HG03135 (cell line): ENCODE data around the gene MOB2.
"Not testable (repeated sequence)": the region's sequence is repeated elsewhere in the genome, so short reads cannot be mapped to it uniquely, and the experiment has no call there.

Source experiments
- ATAC-seq: cut with Tn5 transposase; IDR thresholded peaks from one replicate; pipeline ENCODE4 v1.9.1; 2021; ENCODE audit warnings: mild to moderate bottlenecking, moderate library complexity; ENCODE audit not compliant: unreplicated experiment

MOB2 gene

DNA sequence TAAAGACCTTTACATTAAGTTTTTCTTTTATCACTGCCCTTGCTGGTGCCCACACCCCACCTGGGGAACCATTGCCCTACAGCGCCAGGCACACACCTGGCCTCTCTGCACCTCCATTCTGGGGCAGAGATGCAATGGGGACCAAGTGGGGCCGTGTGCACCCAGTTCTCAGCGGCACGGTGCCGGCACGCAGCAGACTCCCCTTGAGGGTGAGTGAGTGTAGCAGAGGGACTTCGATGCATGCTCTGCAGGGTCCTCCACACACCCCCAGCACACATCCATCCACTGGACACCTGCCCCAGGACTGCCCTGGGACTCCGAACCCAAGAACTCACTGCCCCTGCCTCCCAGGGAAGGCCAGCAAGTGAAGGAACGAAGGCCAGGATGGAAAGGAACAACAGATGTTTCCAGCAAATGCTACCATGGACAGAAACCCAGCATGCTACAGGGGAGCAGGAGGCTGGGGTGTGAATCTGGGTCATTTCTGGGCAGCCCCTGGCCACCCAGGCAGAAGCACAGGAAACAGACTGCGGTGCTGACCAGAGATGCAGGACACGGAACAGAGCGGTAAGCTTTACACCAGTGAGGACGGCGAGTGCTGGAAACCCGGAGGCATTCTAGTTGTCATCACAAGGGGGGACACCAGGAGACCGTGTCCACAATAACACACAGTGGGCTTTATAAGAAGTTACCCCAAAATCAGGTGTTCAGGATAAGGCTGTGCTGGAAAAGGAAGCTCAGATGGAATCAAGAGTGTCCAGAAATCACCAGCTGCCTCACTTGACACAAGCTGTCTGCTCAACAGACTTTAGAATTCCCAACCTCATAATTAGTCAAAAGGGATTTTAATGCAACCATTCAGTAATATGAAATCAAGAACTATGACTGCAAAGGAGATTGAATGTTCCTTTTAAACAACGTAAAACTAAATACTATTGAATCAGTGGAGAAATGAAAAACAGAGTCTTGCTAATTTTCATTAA, 32.7 kb upstream of the MOB2 start:
- no peak for ATAC-seq

DNA sequence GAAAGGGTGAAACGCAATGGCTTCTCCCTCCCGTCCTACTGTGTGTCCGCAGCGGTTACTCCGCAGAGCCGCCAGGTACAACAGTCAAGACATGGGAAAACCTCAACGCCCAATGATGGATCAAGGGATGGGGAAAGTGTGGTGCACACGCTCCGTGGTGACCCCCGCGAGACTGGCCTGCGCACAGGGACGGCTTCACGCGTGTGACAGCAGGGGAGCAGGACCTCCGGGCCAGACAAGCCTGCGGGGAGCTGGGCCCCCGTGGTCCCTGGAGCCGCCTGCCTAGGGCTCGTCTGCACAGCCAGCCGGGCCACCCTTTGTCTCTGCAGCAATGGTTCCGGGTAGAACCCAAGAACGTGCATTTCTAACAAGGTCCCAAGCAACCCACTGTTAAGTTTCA, 31.7 kb upstream of the MOB2 start:
- no peak for ATAC-seq

DNA sequence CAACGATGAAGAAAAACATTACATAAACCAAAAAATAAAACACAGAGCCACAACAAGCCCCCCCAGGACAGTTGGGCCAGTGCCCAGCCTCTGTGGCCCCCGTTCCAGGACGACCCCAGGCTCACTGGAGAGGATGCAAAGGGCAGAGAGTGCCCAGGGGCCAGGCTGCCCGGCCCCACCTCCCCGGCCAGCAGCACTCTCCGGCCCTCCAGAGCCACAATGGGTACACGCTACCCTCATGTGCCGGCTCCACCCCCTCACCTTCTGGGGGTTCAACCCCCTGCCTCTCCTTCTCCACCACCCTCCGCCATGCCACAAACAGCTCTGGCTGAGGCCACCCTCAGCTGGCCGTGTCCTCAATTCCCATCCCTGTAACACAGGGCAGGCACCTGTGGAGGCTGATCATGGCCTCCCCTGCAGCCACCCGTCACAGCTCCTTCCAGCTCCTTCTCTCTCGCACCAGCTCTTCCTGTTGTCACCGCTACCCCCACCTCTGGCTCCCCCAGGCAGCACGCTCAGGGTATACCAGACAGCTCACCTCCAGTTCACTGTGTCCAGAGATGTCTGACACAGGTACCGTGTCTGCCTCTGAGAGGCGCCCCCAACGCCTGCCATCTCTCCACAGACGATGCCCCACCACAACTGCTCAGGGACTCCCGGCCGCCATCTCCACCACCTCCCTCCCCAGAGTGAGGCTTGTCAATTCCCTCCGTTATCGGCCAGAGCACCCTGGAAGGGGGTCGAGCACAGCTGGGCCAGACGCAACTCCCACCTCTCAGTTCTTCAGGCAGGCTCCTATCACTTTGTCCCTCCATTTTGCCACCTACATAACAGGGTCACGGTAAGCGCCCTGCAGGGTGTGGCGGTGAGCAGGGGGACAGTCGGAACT, 30.8 kb upstream of the MOB2 start:
- ATAC-seq: no peak

GRCh38 chr11:1516273-1517067, 29.9 kb upstream of the MOB2 start:
- no peak for ATAC-seq

- no peak for ATAC-seq
Observed at GRCh38 chr11:1515082-1516060, 28.8 kb upstream of the MOB2 start.

DNA sequence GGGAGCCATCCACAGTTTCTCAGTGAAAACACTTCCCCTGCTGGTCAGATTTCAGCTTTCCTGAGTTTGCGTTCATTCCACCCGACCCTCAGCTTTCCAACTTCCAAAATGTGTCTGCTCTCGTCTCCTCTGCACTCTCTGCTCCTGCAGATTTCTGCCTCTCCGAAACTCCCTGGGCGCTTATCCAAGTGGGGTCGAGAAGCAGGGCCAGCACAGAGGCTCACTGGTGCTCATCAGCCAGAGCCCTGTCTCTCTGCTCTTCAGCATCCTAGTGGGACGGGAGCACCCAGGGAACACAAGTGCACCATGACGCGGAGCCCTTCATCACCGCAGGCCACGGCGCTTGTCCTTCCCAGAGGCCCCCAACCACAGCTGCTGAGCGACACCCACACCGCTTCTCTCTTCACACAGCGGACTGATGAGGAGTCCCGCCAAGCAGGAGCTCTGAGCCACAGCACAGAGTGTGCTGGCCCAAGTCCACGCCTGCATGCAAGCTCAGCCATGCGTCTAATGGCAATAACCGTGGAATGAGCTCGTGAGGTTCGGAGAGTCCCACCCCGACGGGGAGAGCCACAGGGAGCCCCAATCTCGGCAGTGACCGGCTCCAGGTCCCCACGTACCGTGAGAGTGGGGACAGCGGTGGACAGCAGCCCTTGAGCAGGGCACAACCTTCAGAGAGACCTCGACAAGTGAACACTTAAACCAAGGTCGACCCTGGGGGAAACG, 27.9 kb upstream of the MOB2 start:
- ATAC-seq: no peak

DNA sequence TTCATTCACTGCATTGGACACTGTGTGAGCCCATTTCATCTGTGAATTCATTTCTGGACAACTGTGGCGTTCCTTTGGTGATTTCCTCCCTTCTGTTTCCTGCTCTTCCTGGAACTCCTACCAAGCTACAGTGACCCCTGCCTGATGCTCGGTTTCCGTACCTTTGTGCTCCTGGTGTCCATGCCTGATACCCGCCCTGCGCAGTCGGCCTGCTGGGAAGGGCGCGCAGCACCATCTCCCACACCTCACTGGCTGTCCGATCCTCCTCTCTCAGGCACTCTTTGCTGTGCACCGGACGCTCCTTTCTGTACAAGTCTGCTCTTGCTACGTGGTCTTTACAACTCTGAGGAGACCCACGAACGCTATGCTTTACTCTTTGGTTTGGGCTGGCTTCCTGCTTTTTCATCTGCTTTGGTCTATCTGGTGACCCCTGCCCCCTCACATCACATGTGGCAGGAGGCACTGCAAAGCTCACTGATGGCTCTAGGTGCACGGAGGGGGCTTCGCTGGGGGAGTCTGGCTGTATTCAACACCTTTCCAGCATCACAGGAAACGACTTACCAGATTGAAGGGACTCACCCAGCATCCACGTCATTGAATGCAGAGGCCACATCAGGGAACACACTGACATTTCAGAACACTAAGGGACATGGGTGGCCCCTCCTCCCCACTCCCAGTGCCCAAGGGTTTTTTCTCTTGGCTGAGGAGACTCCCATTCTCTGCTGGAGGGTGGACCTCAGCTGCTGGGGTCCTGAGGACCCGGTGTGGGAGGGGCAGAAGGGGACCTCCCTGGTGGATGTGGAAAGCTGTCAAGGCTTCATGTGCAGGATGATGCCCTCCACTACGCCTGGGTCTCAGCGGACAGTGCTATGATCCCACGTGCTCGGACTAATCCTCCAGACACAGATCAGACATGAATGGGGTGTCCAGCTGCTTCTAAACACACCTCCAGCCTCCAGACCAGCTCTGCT, 27.0 kb upstream of the MOB2 start:
- ATAC-seq: no peak

DNA sequence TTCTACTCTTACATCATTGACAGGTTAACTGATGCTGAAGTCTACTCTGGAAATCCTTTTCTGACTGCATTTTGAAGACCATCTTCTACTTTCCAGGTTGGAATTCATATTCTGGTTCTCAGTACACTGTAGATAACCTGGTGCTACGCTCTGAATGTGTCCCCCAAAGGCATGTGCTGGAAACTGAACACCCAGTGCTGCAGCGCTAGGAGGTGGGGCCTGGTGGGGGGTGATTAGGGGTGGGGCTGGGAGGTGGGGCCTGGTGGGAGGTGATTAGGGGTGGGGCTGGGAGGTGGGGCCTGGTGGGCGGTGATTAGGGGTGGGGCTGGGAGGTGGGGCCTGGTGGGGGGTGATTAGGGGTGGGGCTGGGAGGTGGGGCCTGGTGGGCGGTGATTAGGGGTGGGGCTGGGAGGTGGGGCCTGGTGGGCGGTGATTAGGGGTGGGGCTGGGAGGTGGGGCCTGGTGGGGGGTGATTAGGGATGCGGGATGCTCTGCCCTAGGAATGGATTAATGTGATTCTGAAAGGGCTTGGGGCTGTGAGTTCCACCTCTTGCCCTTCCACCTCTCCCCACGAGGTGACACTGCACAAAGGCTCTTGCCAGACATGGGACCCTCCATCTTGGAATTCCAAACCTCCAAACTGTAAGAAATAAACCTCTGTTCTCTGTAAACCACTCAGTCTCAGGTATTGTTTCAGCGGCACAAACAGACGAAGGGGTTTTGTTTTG, 26.1 kb upstream of the MOB2 start:
- not testable (repeated sequence) for ATAC-seq

DNA sequence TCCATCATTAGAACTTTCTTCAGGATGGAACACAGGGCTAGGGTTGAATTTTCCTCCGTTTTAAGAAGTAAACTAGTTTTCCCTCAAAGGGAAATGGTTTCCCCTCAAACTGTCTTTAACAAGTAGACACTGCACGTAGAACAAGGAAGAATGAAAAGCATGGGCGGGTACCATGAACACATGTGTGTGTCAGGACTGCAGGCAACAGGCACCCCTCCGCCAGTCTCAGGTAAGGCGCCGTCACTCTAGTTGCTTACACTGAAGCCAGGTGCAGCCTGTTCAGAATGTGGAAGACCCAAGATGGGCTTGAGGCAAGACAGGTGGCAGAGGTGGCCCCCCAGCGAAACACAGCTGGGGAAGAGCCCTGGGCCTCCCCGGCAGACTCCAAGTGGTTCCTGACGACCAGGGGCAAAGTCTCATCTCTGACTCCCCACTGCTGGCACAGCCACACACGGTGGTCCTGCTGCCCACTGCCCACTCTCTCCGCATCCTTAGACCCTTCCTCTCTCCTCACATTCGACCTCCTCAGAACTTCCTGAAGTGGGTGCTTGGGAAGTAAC, 25.4 kb upstream of the MOB2 start:
- ATAC-seq: no peak

DNA sequence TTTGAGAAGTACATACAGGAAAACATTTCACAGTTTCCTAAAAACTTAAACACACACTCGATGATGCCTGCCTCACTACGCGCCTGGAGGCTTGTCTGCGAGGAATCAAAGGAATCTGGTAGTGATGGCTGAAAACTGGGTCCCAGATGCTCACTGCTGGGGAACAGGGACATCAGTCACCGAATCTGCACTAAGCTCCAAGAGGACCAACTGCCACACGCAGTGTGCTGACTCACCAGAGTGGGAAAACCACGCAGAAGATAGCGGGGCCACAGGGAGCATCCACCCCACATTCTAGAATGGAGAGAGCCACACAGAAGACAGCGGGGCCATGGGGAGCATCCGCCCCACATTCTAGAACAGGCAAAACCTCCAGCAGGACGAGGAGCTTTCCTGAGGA, 24.3 kb upstream of the MOB2 start:
- no peak for ATAC-seq

GRCh38 chr11:1510351-1510750, 23.8 kb upstream of the MOB2 start:
- not testable (repeated sequence) for ATAC-seq

DNA sequence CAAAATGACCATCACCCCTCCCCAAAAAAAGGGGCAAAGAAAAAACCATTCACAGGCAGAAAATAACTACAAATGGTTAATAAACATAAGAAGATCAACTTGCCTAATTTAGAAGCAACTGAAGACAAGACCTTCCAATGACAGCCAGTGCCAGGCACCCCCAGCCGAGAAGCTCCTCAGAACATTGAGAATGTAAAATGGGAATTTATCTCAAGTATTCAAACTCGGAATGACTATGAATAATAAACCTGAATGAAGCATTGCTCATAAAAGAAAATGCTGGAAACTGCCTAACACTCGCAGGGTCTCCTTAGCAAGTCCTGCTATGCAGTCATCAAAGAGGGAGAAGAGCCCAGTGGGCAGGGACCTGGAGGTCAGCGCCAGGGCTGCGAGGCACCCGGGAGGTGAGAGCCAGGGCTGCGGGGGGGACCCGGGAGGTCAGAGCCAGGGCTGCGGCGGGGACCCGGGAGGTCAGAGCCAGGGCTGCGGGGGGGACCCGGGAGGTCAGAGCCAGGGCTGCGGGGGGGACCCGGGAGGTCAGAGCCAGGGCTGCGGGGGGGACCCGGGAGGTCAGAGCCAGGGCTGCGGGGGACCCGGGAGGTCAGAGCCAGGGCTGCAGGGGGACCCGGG, 23.2 kb upstream of the MOB2 start:
- ATAC-seq: no peak

GRCh38 chr11:1508986-1509385, 22.4 kb upstream of the MOB2 start:
- no peak for ATAC-seq

DNA sequence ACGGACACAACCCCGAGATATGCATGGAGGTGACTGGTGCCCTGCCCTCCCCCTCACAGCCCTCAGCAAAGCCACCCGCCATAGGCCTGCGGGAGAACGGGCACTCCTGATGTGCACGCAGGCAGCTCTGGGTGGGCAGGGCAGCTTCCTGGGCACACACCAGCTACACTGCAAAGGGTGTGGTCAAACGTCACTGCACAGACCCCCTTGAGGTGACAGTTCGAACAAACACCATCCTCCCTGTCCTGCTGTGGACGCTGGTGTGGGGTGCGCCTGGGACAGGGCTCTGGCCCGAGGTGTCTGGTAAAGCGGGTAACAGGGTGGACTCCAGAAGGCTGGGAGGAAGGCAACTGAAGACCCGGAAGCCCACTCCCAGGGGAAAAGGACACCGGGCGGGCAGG, 21.9 kb upstream of the MOB2 start:
- ATAC-seq: no peak

DNA sequence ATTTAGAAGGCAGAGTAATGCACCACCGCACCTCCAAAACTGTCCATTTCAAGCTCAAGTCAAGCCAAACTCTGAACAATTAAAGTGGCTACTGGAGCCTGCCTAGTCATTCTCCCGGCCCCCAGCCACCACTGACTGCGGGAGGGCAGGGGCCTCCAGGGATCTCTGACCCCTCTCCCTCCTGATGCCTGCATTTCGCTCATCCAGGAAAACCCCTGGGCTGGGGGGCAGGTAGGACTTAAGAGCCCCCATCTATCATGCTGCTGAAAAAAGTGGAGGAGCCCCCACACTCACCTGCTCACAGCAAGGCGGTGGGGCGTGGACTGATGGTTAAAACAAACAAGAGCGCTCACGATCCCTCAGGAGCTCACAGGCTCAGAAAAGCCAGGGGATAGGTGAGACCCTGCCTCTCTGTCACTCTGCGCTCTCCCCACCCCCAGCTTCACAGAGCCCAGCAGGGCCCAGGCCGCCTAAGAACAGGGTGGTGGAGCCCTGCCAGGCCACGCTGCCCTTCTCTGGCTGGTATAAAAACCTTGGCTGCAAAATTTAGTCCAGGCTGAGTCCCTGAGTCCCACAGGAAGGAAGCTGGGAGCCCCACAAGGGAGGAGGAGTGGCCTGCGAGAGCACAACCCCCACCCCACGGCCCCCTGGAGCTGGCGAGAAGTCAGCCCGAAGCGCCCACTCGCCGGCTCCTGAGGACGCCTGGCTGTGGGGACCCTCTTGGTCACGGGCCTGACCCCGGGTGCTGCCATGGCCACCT, 21.0 kb upstream of the MOB2 start:
- ATAC-seq: no peak

DNA sequence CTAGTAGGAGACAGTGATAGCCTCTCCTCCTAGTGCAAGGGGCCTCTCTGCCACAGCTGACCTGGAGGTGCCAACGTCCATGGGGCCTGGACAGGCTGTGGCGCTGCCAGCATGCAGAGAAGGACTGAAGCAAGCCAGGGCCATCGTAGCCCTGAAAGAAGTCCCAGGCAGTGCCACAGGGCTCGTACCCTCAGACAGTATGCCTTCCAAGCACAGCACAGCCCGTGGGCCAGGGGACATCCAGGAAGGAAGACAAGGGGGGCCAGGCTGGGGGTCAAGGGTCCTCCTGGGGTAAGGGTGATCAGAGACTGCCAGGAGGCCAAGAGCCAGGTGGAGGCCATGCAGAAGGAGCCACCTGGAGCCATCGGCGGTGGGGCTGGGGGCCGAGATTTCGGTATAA, 20.4 kb upstream of the MOB2 start:
- ATAC-seq: no peak
